ENCODE results near the gene ZFP1. TPM values are rescaled to one million over a fixed set of nuclear protein-coding genes. Genes with fewer than 3 reads are reported as not detected.

Gene ZFP1
- total and polyA plus RNA-seq, 2 experiments from 2014 or later: 4.8 to 12.5 TPM

DNA sequence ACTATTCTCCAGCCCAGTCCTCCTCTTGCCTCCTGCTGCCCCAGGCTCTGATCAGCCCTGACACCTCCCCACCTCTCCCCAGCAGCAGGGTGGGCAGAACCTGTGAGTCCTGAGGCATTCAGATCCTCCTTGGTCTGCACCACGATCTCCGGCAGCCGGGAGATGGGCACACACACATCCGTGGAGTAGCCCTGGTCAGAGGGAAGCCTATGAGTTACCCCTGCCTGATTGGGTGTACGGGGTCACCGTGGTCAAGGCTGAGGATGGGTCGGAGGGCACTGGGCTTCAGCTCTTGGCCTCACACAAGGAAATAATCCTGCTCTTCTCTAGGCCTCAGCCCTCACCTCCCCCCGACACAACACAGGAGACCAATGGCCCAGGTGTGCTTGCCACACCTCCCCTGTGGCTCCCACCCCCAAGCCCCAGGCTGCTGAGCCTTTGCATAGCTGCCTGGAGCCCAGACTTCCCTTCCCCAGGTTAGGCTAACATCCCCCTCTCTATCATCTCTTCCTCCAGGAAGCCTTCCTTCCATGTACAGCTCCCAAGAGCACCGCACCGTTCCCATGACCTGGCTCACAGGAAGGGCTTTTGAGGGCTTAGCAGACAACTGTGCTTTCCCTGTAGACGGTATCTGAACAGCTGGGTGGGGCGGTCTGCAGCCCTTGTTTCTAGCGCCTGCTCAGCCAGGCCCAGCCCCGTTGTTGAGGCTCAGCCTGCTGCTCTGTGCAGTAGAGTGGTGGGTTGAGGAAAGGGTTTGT, 35.4 kb upstream of the ZFP1 start (continued):
- TF ChIP-seq, protein P1, sequence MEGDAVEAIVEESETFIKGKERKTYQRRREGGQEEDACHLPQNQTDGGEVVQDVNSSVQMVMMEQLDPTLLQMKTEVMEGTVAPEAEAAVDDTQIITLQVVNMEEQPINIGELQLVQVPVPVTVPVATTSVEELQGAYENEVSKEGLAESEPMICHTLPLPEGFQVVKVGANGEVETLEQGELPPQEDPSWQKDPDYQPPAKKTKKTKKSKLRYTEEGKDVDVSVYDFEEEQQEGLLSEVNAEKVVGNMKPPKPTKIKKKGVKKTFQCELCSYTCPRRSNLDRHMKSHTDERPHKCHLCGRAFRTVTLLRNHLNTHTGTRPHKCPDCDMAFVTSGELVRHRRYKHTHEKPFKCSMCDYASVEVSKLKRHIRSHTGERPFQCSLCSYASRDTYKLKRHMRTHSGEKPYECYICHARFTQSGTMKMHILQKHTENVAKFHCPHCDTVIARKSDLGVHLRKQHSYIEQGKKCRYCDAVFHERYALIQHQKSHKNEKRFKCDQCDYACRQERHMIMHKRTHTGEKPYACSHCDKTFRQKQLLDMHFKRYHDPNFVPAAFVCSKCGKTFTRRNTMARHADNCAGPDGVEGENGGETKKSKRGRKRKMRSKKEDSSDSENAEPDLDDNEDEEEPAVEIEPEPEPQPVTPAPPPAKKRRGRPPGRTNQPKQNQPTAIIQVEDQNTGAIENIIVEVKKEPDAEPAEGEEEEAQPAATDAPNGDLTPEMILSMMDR (conservative IDR thresholded peaks at IDR 0.05; ENCODE audit: low read depth in 2 of 2): no peak
- TF ChIP-seq JUNB (IDR thresholded peaks at IDR 0.05; ENCODE audit: unreplicated experiment) (no peak), CREB1 (CRISPR knock-in tag; IDR thresholded peaks at IDR 0.05; ENCODE audit: low read depth) (no peak)
- TF ChIP-seq, protein P2, sequence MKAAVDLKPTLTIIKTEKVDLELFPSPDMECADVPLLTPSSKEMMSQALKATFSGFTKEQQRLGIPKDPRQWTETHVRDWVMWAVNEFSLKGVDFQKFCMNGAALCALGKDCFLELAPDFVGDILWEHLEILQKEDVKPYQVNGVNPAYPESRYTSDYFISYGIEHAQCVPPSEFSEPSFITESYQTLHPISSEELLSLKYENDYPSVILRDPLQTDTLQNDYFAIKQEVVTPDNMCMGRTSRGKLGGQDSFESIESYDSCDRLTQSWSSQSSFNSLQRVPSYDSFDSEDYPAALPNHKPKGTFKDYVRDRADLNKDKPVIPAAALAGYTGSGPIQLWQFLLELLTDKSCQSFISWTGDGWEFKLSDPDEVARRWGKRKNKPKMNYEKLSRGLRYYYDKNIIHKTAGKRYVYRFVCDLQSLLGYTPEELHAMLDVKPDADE (IDR thresholded peaks at IDR 0.05): no peak

DNA sequence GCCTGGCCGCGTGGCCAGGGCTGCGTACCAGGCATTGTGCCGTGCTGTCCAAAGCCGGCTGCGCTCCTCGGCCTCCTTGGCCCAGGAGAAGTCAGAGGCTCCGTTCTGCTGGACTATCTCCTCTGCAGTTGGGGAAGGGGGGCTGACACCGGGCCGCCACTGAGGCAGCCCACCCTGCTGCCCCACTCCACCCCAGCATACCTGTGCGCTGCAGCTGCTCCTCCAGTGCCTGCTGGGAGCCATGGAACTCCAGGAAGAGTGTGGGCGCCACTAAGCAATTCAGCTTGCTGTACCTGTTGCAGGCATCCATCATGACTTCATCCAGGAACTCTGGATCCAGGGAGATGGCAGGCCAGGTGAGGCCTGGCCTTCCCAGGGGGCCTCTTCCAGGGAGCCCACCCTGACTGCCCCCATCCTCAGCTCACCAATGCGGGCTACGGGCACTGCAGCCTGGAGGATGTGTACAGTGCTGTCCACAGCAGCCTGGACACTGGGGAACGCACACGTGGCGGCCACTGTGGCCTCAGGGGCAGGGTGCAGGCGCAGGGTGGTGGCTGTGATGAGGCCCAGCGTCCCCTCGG, 34.7 kb upstream of the ZFP1 start:
- no peaks in the 10 kb centered on the region for H3K79me2 ChIP-seq (replicated peaks; ENCODE audit: insufficient read depth)
- H2AFZ ChIP-seq: no peak overlapping the region
- H3K36me3 ChIP-seq (ENCODE audit: insufficient read depth): no peaks in the 10 kb centered on the region
- Mint-ChIP-seq H3K27ac (no peak overlapping the region), H3K4me1 (peaks cover 57% of the 10 kb centered on the region), H3K9me3 (peaks cover 13% of the 10 kb centered on the region), H3K36me3 (ENCODE audit: low read depth) (peaks cover 8% of the 10 kb centered on the region; the same call in 2 of the 3 replicates), H3K4me3 (no peak overlapping the region), H3K27me3 (ENCODE audit: insufficient read depth, low read depth, poor library complexity) (peaks cover 23% of the 10 kb centered on the region)
- H3K4me1 ChIP-seq (ENCODE audit: insufficient read depth): peaks cover 51% of the 10 kb centered on the region
- H3K9me2 ChIP-seq (ENCODE audit: insufficient read depth): no peaks in the 10 kb centered on the region
- no peak overlapping the region for H3K4me3 ChIP-seq
- H4K20me1 ChIP-seq (replicated peaks; ENCODE audit: insufficient read depth): no peaks in the 10 kb centered on the region
- H3K4me2 ChIP-seq: no peak overlapping the region
- no peak for DNase-seq (ENCODE audit: low spot score)
- H3K27me3 ChIP-seq (ENCODE audit: insufficient read depth): no peaks in the 10 kb centered on the region
- no peak for ATAC-seq
- no peak overlapping the region for H3K27ac ChIP-seq (ENCODE audit: low read depth)
- peaks cover 14% of the 10 kb centered on the region for H3F3A ChIP-seq (replicated peaks; ENCODE audit: low read depth)
- no peak for TF ChIP-seq ZNF114 (CRISPR knock-in tag; IDR thresholded peaks at IDR 0.05)
- TF ChIP-seq CREB1 (CRISPR knock-in tag; IDR thresholded peaks at IDR 0.05; ENCODE audit: low read depth): no peak
- TF ChIP-seq, protein P3, sequence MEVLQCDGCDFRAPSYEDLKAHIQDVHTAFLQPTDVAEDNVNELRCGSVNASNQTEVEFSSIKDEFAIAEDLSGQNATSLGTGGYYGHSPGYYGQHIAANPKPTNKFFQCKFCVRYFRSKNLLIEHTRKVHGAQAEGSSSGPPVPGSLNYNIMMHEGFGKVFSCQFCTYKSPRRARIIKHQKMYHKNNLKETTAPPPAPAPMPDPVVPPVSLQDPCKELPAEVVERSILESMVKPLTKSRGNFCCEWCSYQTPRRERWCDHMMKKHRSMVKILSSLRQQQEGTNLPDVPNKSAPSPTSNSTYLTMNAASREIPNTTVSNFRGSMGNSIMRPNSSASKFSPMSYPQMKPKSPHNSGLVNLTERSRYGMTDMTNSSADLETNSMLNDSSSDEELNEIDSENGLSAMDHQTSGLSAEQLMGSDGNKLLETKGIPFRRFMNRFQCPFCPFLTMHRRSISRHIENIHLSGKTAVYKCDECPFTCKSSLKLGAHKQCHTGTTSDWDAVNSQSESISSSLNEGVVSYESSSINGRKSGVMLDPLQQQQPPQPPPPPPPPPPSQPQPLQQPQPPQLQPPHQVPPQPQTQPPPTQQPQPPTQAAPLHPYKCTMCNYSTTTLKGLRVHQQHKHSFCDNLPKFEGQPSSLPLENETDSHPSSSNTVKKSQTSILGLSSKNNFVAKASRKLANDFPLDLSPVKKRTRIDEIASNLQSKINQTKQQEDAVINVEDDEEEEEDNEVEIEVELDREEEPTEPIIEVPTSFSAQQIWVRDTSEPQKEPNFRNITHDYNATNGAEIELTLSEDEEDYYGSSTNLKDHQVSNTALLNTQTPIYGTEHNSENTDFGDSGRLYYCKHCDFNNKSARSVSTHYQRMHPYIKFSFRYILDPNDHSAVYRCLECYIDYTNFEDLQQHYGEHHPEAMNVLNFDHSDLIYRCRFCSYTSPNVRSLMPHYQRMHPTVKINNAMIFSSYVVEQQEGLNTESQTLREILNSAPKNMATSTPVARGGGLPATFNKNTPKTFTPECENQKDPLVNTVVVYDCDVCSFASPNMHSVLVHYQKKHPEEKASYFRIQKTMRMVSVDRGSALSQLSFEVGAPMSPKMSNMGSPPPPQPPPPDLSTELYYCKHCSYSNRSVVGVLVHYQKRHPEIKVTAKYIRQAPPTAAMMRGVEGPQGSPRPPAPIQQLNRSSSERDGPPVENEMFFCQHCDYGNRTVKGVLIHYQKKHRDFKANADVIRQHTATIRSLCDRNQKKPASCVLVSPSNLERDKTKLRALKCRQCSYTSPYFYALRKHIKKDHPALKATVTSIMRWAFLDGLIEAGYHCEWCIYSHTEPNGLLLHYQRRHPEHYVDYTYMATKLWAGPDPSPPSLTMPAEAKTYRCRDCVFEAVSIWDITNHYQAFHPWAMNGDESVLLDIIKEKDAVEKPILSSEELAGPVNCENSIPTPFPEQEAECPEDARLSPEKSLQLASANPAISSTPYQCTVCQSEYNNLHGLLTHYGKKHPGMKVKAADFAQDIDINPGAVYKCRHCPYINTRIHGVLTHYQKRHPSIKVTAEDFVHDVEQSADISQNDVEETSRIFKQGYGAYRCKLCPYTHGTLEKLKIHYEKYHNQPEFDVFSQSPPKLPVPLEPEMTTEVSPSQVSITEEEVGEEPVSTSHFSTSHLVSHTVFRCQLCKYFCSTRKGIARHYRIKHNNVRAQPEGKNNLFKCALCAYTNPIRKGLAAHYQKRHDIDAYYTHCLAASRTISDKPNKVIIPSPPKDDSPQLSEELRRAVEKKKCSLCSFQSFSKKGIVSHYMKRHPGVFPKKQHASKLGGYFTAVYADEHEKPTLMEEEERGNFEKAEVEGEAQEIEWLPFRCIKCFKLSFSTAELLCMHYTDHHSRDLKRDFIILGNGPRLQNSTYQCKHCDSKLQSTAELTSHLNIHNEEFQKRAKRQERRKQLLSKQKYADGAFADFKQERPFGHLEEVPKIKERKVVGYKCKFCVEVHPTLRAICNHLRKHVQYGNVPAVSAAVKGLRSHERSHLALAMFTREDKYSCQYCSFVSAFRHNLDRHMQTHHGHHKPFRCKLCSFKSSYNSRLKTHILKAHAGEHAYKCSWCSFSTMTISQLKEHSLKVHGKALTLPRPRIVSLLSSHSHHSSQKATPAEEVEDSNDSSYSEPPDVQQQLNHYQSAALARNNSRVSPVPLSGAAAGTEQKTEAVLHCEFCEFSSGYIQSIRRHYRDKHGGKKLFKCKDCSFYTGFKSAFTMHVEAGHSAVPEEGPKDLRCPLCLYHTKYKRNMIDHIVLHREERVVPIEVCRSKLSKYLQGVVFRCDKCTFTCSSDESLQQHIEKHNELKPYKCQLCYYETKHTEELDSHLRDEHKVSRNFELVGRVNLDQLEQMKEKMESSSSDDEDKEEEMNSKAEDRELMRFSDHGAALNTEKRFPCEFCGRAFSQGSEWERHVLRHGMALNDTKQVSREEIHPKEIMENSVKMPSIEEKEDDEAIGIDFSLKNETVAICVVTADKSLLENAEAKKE (CRISPR knock-in tag; IDR thresholded peaks at IDR 0.05): no peak
- no peak for TF ChIP-seq EZH2phosphoT487 (IDR thresholded peaks at IDR 0.05; ENCODE audit: unreplicated experiment)
- TF ChIP-seq, protein P4, sequence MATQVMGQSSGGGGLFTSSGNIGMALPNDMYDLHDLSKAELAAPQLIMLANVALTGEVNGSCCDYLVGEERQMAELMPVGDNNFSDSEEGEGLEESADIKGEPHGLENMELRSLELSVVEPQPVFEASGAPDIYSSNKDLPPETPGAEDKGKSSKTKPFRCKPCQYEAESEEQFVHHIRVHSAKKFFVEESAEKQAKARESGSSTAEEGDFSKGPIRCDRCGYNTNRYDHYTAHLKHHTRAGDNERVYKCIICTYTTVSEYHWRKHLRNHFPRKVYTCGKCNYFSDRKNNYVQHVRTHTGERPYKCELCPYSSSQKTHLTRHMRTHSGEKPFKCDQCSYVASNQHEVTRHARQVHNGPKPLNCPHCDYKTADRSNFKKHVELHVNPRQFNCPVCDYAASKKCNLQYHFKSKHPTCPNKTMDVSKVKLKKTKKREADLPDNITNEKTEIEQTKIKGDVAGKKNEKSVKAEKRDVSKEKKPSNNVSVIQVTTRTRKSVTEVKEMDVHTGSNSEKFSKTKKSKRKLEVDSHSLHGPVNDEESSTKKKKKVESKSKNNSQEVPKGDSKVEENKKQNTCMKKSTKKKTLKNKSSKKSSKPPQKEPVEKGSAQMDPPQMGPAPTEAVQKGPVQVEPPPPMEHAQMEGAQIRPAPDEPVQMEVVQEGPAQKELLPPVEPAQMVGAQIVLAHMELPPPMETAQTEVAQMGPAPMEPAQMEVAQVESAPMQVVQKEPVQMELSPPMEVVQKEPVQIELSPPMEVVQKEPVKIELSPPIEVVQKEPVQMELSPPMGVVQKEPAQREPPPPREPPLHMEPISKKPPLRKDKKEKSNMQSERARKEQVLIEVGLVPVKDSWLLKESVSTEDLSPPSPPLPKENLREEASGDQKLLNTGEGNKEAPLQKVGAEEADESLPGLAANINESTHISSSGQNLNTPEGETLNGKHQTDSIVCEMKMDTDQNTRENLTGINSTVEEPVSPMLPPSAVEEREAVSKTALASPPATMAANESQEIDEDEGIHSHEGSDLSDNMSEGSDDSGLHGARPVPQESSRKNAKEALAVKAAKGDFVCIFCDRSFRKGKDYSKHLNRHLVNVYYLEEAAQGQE (IDR thresholded peaks at IDR 0.05; ENCODE audit: unreplicated experiment): no peak
- TF ChIP-seq, protein P2 (IDR thresholded peaks at IDR 0.05): no peak
- no peak for TF ChIP-seq ZNF331 (CRISPR knock-in tag; IDR thresholded peaks at IDR 0.05; ENCODE audit: low read depth)
